Liver (tissue), 3 donors: ENCODE results near the gene LRRC26.

Experiments used
- ATF3 ChIP-seq: IDR thresholded peaks from 2 replicates; pipeline ENCODE4 v1.6.1; 2016; ENCODE audit warnings: antibody characterized with exemption
- CTCF ChIP-seq: fragments of 150-350 bp; IDR thresholded peaks from 2 replicates; pipeline ENCODE4 v1.5.1; 2017; ENCODE audit warnings: improper control_type of control experiment, low read depth, low read length; ENCODE audit not compliant: missing input control
- JUND ChIP-seq, 2 donors: IDR thresholded peaks; 2 replicates each; pipeline ENCODE4 v1.6.1; 2016; ENCODE audit warnings: antibody characterized with exemption in 2 of 2
- NR2F2 ChIP-seq: IDR thresholded peaks from 2 replicates; pipeline ENCODE4 v1.6.1; 2016; ENCODE audit warnings: antibody characterized with exemption
- TAF1 ChIP-seq: conservative IDR thresholded peaks from 2 replicates; pipeline ENCODE4 v1.6.1; 2016; ENCODE audit warnings: antibody characterized with exemption, mild to moderate bottlenecking
- YY1 ChIP-seq: IDR thresholded peaks from 2 replicates; pipeline ENCODE4 v1.6.1; 2016; ENCODE audit warnings: antibody characterized with exemption, mild to moderate bottlenecking
- ZBTB33 ChIP-seq: IDR thresholded peaks from 2 replicates; pipeline ENCODE4 v1.6.1; 2016; ENCODE audit warnings: antibody characterized with exemption
- donor health status: healthy.
- donor health status: healthy.

- TF ChIP-seq CTCF = peak; percentile 50
- no peak for TF ChIP-seq JUND (IDR thresholded peaks at IDR 0.05)
- TF ChIP-seq YY1 = no peak
- no peak for TF ChIP-seq ATF3
- no peak for TF ChIP-seq NR2F2
- TF ChIP-seq TAF1 = no peak
- no peak for TF ChIP-seq ZBTB33
These were observed 6.7 kb upstream of the LRRC26 start for GRCh38 chr9:137176302-137177182.
